ENCODE results near the gene MBOAT1.

GRCh38 chr6:20237677-20238460 is 25.6 kb upstream of the MBOAT1 start:
- TF ChIP-seq POLR2AphosphoS5 (IDR thresholded peaks at IDR 0.05; ENCODE audit: low read depth) (no peak), CTCF (IDR thresholded peaks at IDR 0.05; ENCODE audit: insufficient read depth, low read length) (no peak), GABPA (IDR thresholded peaks at IDR 0.05; ENCODE audit: low read depth) (no peak)
- TF ChIP-seq, protein P1, sequence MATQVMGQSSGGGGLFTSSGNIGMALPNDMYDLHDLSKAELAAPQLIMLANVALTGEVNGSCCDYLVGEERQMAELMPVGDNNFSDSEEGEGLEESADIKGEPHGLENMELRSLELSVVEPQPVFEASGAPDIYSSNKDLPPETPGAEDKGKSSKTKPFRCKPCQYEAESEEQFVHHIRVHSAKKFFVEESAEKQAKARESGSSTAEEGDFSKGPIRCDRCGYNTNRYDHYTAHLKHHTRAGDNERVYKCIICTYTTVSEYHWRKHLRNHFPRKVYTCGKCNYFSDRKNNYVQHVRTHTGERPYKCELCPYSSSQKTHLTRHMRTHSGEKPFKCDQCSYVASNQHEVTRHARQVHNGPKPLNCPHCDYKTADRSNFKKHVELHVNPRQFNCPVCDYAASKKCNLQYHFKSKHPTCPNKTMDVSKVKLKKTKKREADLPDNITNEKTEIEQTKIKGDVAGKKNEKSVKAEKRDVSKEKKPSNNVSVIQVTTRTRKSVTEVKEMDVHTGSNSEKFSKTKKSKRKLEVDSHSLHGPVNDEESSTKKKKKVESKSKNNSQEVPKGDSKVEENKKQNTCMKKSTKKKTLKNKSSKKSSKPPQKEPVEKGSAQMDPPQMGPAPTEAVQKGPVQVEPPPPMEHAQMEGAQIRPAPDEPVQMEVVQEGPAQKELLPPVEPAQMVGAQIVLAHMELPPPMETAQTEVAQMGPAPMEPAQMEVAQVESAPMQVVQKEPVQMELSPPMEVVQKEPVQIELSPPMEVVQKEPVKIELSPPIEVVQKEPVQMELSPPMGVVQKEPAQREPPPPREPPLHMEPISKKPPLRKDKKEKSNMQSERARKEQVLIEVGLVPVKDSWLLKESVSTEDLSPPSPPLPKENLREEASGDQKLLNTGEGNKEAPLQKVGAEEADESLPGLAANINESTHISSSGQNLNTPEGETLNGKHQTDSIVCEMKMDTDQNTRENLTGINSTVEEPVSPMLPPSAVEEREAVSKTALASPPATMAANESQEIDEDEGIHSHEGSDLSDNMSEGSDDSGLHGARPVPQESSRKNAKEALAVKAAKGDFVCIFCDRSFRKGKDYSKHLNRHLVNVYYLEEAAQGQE (IDR thresholded peaks at IDR 0.05; ENCODE audit: insufficient replicate concordance, low read depth) = no peak

All from HL-60 (cell line).